Activated gamma-delta T cell treated with anti-CD3 and anti-CD28 coated beads, Interleukin-2, amount 50 U/mL, for 16 hours (primary cell): Measurements from ENCODE around the gene GPR39.

Source experiments
- DNase-seq: peaks from one replicate; pipeline ENCODE4 v3.0.0-alpha.2; 2020; ENCODE audit warnings: low read depth

The GPR39 gene

DNA sequence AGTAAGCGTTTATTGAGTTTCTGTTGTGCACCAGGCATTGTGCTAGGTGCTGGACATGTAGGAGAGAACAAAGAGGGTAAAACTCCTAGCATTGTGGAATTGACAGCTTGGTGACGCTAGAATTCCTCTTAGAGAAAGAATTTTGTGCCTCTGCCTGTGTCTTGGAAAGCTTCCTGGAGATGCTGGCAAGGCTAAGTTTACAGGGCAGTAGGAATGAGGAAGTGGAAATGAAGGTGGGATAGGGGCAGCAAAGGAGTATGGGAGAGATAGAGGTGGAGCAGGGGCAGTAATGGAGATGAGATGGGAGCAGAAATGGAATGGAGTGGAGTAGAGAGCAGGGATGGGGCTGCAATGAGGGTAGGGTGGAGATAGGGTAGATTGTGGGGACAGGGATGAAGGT, 29.8 kb downstream of the GPR39 start:
- DNase-seq = no peak

DNA sequence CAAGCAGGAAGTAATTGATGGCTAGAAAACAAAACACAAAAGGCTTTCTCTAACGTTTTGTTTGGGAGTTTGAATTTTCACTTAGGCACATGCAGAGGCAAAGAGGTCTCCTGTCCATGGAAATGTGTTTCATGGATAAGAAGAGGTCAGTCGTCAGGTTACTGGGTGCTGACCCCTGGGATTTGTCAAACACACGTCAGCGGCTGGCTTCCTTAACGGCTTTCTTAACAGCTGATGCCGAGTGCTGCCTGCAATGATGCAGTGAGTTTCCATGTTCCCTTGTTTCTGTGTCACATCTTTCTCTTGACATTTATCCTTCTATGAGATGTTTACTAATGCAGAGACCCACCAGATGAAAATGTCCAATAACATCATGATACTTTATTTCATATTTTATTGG, 31.7 kb downstream of the GPR39 start:
- DNase-seq = no peak

- DNase-seq = no peak
Measured at GRCh38 chr2:132448771-132449170, 32.2 kb downstream of the GPR39 start.

DNA sequence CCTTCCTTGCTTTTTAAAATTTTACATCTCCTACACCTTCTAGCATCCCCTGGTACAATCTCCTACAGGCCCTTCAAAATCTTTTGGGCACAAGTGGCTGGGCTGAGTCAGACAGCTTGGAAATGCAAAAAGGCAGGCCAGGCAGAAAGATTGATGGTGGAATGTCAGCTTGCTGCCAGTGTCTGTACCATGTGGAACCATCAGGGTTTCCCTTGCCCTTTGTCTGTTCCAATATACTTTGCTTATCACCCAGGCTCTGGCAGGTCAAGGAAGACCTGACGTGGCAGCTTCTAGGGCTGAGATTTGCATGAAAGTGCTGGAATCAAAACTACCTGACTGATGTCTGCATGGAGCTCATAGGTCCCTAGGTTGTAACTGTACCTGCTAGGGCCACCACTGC, 33.3 kb downstream of the GPR39 start:
- DNase-seq = no peak

GRCh38 chr2:132460781-132461180, 44.2 kb downstream of the GPR39 start:
- no peak for DNase-seq

- no peak for DNase-seq
Measured at GRCh38 chr2:132462236-132462635, 45.6 kb downstream of the GPR39 start.

DNA sequence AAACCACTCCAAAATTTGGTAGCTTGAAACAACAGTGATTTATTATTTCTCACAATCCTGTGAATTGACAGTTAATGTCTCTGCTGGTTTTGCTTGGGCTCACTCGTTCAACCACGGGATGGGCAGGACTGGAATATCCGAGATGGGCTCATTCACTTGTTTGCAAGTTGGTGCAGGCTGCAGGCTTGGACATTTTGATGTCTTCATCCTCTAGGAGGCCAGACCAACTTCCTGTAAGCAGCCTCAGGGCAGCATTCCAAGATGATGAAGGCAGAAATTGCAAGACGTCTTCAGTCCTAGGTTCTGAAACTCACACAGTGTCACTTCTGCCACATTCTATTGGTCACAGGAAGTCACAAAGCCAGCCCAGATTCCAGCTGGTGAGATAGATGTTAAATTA, 47.1 kb downstream of the GPR39 start:
- no peak for DNase-seq

GRCh38 chr2:132465917-132466316, 49.3 kb downstream of the GPR39 start:
- no peak for DNase-seq

GRCh38 chr2:132466428-132467028, 49.9 kb downstream of the GPR39 start:
- no peak for DNase-seq

DNA sequence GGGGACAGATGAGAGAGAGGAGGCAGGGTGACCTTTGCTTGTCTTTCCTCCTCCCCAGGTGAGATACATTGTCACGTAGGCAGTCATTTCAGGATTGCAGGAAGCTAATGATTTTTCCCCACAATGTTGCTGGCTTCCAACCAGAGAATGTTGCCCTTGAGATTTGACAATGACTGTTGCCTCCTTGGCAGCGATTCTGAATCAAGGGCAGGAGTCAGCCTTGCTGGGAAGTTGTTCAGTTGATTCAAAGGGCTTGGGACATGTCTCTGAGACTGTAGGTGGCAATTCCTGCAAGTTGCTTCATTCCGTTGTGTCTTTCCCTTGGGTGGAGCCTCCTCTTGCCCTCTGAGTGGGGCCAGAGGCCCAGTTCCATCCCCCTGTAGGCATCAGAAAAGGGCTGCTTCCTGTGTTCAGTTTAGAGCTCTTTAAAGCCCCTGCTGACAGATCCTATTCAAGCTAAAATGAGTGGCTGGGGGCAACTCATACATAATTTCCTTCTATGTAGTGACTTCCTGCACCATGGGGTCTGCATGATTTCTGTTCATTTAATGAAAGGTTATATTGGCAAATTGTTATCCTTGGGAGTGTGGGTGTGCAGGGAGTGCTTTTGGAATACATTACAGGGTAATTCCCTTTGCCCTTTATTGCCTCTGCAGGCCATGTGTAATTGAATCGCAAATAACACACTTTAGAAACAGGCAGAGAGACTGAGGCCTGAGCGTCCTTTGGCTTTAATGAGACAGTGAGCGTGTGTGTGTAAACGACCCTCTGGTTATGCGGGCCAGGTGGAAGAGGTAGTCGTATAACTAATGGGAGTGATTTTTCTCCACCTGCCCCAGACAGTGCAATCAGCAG, 52.4 kb downstream of the GPR39 start:
- DNase-seq = no peak

DNA sequence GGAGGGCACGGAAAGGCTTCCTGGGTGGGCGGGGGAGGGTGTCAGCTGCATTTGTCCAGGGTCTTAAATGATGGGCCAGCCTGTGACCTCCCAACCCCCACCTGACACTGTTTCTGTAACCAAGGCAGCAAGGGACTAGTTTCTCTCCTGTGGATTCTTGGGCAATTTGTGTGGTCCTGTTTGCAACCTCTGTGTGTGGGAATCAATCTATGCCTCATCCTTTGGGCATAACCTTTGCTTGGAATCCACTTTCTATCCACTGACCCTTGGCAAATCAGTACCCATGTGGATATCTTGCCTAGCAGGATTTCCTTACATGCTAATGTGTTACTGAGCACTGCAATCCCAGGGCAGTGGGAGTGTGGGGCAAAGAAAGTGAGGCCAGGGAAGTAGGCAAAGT, 54.1 kb downstream of the GPR39 start:
- DNase-seq = no peak

DNA sequence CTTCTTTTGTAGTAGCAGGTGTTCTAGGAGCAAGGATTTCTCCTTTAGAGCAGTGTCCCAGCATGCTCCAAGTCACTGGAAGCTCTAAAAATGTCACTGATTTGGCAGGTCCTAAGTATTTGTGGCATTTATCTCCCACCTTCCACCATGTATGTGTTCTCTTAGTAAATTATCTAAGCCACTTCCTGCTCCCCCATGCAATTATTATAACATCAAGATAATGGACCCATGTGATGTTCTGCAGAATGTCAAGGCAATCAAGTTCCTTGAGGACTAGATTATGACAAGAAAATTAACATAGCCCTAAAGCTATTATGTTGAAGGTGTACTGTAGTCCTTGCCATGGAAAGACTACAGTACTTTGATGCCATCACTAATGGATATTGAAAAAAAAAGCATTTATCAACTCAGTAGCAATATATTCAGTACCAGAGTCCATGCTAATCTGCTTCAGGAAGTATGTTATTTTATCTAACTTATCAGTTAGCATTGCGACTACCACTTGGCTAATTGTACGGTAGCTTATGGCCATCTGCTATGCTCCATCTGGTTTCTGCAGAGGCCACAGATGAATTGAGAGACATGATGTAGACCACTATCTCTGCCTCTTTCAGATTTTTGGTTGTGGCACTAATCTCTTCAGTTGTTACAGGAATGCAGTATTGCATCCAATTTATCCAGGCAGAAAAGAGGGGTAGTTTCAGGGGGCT, 56.7 kb downstream of the GPR39 start:
- no peak for DNase-seq

- DNase-seq = no peak
Measured at GRCh38 chr2:132475615-132476014, 59.0 kb downstream of the GPR39 start.

DNA sequence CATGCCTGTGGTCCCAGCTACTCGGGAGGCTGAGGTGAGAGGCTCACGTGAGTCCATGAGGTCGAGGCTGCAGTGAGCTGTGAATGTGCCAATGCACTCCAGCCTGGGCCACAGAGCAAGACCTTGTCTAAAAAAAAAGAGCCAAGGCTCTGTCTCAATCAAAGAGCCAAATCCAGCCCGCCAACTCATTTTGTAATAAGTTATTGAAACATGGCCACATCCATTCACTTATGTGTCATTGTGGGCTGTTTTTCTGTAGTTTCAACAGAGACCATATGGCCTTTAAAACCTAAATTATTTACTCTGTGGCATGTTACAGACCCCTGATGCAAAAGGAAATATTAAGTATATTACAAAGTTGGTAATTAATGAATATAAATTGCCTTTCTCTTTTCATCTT, 60.8 kb downstream of the GPR39 start:
- no peak for DNase-seq

- DNase-seq = no peak
Measured at GRCh38 chr2:132477962-132478361, 61.4 kb downstream of the GPR39 start.

DNA sequence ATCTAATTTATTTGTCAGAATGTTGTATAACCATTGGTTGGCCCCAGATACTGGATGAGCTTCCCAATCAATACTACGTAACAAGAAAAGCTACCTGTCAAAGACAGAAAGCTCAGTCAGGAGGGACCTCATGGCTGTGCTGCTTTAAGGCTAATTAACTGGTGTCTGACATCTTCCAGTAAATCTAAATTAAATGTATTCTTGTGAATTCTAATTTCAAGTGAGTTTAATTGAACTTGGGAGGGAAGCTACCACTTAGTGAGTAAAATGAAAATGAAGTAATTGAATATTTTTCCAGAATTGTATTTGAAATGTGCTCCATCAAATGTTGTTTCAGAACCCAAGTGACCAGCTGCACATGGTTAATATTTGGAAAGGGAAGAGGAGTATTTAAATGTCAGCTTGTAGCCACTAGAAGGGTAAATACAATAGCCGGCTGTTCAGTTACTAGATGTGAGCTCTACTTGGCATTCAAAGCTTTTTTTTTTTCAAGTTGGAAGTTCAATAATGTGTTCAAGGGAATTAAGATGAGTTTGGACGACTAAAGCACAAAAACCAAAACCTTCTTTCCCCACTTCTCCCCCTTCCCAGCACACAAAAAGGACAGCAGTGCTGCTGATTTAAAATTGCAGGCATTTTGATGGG, 62.0 kb downstream of the GPR39 start:
- no peak for DNase-seq

DNA sequence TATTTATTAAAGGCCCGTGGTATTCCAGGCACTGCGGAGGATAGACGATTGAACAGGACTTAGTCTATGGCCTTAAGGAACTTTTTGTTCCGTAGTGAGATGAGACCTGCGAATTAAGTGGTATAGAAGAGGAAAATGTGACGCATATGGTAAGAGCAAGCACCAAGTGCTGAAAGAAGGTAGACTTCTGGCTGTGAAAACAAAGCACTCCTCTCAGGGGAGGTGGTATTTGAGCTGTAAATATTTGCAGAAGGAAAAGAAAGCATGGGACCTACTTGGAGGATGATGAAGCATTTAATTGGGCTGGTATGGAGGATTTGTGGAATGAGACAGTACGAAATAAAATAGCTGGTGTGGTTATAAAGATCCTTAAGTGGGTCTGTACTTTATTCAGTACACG, 62.5 kb downstream of the GPR39 start:
- DNase-seq = no peak

- no peak for DNase-seq
Measured at GRCh38 chr2:132482821-132483220, 66.2 kb downstream of the GPR39 start.

GRCh38 chr2:132484144-132484543, 67.5 kb downstream of the GPR39 start:
- DNase-seq = no peak

DNA sequence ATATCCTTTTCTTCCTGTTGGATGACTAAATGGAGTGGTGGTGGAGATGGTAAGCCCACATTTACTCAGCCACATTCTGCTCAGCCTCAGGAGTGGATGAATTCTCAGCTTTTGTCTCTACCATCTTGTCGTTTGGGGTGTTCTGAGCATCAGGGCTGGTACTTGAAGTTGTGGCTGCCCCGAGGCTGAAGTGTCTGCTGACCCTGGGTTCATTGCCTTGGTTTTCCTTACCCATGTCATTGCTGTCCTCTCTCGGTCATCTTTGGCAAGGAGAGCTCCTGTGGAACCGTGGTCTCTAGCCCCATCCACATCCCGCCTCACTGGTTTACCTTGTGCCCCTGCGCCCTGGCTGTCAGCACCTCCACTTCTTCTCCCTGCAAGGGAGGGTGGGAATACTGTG, 71.9 kb downstream of the GPR39 start:
- DNase-seq = no peak

DNA sequence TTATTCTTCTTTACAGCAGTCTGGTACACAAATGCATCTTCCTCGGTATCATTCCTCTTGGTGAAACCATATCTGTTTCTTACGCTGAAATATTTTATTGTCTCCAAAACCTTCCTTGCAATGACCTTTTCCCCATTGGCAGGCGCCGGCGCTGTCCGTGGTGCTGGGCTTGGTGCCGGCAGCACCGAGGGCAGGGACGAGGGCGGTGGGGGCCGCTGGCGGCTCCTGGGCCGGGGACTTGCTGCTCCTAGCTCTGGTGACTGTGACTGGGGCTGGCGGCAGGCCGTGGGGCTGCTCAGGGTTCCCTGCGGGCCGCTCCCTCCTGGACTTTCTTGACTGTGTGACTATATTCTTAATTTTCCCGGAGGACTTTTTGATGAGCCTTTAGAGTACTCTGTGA, 72.5 kb downstream of the GPR39 start:
- DNase-seq = no peak

- no peak for DNase-seq
Measured at GRCh38 chr2:132495881-132496280, 79.3 kb downstream of the GPR39 start.

DNA sequence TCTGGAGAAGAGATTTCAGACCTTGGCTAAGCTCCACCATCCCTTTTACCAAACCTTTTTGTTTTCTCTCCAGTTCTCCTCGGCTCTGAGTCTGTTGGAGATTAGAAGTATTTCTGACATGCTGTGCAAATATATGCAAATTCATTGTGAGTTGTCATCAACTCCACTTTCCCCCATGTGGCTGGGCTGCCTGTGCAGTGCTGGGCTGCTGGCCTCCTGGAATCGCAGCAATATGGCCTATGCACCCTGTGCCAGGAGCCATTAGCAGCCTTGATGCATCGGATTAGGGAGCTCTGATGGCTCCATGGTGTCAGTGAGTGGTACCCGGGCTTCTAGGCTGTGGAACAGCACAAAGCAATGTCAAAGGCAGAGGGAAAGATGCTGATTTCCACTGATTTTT, 80.0 kb downstream of the GPR39 start:
- no peak for DNase-seq
